Dermis blood vessel endothelial cell (primary cell): ENCODE results near the gene RAB26. TPM values are rescaled to one million over a fixed set of nuclear protein-coding genes. Genes with fewer than 3 reads are reported as not detected.

Source experiments
- DNase-seq: peaks from one replicate; pipeline ENCODE4 v3.0.0; 2010
- total RNA-seq: library from RNA; depleted of rRNA; stranded (reverse); fragments of >200 nt; gene quantifications from 2 replicates; pipeline ENCODE4 v1.2.3, GENCODE V29; 2014

Gene RAB26
- total RNA-seq, 1 donor from 2014 or later: 0.34 TPM

DNA sequence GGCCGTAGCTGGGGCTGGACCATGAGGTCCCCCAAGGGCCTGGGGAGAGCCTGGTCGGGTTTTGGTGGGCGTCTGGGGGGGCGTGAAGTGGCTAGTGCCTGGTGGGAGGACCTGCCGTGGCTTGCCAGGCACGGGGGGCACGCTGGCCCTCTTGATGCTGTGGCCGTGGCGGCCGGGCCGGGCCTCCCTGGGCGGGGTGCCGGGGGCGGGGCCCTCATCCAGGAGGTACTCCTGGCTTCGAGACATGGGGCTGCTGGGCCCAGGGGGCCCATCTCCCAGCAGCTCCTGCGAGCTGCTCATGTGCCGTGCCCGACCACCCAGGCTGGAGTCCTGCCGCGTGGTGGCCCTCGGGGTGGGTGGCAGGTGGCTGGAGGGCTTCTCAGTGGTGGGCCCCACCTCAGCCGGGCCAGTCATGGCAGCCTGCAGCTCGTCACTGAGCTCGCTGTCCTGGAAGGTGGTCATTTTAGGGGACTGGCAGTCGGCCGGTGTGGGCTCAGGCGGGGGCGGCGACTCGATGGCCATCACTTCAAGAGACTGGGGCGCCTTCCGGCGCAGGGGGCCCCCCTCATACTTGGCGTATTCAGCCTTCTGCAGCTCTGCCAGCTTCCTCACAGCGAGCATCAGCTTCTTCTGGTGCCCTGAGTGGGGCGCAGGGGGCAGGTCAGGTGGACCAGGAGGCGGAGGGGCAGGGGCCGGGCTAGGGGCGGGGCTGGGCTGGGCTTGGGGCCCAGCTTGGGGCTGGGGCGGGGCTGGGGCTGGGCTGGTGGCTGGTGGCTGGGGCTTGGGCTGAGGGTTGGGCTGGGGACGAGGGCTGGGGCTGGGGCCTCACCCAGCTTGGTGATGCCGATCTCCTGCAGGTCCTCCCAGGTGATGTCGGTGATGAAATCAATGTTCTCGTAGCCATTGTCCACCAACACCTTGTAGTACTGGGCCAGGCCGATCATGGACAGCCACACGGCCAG is 32.8 kb downstream of the RAB26 start:
- no peak for DNase-seq

DNA sequence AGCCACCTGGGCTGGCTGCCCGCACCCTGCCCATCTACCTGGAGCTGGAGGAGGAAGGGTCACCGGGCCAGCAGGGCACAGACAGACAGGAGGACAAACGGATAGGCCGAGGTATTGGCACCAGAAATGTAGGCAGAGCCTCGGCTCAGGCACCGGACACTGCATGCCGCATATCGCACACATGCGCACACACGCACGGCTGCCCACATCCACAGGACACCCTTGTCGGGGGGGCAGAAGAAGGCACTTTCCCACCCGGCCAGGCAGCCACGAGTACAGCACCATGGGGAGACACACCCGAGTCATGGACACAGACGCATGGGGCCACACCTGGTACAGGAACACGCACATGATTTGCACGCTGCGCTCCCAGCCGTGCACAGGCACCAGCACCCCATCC is 33.5 kb downstream of the RAB26 start:
- no peak for DNase-seq

DNA sequence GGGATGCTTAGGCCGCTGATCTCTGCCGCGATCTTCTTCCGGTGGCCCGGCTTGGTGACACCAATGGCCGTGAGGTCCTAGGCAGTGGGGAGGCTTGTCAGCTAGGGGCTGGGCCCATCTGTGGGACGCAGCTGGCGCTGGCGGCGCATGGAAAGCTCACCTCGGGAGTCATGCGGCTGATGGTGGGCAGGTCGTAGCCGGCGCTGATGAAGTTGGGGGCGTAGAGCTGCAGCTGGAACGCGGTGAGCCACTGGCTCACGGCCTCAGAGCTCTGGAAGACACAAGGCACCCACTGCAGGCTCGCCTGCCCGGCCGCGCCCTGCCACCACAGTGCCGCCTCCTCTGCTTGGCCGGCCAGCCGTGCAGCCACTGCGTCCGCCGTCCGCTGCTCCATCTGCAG is 35.2 kb downstream of the RAB26 start:
- no peak for DNase-seq

DNA sequence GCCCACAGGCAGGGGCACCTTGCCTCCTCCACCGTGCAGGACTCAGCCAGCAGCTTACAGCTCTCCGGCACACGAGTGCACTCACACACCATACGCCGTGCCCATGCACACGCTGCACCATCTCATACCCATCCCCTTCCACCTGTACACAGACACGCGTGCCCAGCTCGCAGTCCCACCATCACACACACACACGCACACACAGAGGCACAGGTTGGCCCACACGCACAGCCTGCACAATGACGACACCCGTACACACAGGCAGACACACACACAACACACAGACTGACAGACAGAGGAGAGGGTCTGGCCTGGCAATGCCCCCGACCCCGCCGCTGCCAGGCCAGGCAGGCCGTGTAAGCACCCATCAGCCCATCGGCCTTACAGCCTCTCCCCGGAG is 35.9 kb downstream of the RAB26 start:
- no peak for DNase-seq

DNA sequence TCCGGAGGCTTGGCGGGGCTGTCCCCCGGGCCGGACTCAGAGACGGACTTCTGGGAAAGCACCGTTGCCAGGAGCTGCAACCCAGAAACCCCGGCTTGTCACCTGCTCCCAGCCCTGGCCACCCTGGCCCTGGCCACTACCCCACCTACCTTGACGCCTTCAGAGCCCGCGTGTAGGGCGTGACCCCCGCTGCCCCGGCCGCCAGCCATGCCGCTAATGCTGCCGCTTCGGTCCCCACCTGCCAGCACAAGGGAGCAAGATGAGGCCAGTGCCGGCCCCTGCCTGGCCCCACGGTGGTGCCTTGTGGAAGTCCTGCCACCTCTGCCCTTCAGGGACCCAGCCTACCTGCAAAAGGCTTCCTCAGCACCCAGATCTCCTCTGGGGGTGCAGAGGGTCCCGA is 36.5 kb downstream of the RAB26 start:
- DNase-seq: no peak

DNA sequence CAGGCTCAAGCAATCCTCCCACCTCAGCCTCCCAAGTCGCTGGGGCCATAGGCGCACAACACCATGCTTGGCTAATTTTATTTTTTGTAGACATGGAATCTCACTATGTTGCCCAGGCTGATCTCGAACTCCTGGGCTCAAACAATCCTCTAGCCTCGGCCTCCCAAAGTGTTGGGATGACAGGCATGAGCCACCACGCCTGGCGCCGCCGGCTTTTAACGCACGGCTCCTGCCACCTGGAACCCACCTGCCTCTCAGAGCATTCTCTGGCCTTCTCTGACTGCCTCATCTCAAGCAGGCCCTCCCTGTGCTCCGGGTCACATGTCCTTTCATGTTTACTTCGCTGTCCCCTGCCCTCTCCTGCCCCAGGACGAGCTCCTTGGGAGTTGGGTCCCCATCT is 37.6 kb downstream of the RAB26 start:
- DNase-seq: no peak

DNA sequence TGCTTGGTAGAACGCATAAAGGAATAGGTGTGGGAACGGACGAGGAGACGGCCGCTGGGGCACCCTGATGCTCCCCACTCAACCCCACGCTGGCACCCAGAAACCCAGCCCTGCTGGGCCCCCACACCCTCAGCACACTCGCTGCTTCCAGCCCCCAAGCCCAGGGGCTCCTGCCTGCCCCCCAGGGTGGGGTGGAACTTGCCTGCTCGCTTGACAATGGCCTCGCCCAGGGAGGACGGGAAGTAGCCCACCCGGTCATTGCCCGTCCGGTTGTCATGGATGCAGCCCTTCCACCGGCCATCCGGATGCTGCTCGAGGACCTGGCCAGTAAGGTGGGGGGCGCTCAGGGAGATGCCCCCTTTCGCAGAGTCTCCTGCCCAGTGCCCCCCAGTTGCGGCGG is 38.1 kb downstream of the RAB26 start:
- no peak for DNase-seq

DNA sequence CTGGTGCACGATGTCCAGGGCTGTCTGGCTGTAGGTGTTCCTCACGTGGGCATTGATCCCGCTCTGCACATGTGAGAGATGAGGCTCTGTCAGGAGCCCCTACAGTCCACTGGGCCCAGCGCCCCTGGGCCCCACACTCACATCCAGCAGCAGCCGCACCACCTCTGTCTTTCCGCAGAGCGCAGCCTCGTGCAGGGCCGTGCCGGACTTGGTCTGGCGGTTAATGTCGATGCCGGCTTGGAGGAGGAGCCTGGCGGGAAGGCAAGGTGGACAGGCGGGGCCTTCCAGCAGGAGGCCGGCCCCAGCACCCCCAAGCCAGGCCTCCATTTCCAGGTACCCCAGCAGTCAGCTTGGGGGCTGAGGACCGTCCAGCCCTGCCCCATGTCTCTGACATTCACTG is 38.8 kb downstream of the RAB26 start:
- DNase-seq: no peak

DNA sequence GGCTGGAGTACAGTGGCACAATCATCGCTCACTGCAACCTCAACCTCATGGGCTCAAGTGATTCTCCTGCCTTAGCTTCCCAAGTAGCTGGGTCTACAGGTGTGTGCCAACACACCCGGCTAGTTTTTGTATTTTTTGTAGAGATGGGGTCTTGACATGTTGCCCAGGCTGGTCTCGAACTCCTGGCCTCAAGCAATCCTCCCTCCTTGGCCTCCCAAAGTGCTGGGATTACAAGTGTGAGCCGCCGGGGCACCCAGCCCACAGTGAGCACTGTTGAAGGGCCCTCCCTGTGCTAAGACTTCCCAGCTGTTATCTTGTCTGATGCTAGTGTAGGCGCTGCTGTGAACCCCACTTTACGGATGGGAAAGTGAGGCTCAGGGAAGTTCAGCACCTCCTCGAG is 40.0 kb downstream of the RAB26 start:
- DNase-seq: no peak

DNA sequence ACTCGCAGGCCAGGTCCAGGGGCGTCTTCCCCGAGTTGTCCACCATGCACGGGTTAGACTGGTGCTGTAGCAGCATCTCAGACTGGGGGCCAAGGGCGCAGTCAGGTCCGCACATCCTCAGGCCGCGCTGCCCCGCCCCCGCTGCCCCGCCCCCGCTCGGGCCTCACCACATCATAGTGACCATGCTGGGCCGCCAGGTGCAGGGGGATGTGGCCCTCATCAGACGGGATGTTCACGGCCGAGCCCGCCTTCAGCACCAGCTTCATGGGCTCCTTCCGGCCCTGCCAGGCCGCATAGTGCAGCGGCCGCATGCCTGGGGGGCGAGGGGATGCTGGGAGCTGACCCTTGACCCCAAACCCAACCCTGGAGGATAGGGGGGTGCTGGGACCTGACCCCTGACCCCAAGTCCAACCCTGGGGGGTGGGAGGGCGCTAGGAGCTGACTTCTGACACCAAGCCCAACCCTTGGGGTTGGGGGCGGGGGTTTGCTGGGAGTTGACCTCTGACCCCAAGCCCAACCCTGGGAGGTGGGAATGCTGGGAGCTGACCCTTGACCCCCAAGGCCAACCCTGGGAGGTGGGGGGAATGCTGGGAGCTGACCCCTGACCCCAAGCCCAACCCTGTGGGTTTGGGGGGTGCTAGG is 40.9 kb downstream of the RAB26 start:
- no peak for DNase-seq

DNA sequence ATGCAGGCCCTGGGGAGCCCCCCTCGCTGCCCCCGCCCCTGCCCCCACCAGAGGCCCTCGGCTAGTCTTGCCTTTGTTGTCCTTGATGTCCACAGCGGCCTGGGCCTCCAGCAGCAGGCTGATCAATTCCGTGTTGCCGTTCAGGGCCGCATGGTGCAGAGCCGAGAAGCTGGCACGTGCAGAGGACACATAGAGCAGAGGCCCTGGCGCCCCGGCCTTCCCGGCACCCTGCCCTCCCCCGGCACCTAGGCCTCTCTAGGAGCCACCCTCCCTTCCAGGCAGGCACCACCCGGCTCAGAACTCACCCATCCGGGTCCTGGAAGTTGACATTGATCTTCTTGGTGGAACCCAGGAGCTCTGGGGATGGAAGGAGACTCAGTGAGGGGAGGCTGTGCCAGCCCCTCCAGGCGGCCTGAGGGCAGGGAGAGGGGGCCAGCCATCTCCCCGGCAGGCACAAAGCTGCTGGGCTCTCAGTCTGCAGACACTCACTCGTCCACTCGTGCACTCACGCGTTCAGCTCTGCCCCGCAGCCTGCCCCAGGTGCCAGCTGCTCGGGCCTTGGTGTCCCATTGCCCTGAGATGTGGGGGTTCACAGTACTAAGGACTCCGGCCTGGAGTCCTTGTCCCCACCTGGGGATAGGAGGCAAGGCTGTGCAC is 41.7 kb downstream of the RAB26 start:
- DNase-seq: no peak

DNA sequence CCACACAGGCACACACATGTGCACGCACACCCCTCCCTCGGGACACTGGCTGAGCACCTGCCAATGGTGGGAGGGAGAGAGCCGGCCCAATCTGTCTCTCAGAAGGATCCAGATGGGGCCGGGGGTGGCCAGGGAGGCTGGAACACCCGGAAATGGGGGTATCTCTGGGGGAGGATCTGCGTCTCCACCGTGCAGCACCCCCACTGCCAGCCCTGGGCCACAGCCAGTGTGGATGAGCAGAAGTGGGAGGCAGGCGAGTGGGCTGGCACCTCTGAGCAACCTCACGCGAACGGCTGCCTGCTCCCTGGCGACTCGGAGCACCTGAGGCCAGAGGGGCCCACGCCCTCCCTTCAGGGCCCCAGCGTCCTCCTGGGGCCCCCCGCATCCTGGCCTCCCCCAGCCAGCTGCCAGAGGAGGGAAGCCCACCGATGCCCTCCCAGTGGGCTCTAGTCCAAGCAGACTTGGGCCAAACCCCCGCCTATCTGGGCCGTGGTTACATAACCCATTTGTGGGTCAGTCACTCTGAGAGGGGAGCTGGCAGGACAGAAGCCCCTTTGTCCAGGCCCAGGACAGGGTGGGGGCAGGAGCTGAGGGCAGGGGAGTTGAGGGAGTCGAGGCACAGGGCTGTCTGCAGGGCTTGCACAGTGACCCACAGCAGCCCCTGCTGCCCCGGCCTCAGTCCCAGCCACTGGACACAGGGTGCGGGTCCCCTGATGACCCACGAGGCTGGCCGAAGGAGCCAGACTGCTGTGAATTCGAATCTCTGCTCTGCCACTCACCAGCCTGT is 42.4 kb downstream of the RAB26 start:
- no peak for DNase-seq

DNA sequence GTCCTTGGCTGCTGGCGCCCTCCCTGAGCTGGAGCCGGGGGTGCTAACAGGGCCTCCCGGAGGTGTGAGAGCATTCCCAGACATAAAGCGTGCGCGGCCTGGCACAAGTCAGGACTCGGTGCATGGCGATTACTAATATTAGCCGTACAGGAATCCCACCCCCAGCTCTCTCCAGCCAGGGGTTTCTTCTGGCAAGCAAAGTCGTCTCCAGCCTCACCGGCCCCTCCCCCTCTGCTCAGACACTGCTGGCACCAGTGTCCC is 43.0 kb downstream of the RAB26 start:
- DNase-seq: no peak

DNA sequence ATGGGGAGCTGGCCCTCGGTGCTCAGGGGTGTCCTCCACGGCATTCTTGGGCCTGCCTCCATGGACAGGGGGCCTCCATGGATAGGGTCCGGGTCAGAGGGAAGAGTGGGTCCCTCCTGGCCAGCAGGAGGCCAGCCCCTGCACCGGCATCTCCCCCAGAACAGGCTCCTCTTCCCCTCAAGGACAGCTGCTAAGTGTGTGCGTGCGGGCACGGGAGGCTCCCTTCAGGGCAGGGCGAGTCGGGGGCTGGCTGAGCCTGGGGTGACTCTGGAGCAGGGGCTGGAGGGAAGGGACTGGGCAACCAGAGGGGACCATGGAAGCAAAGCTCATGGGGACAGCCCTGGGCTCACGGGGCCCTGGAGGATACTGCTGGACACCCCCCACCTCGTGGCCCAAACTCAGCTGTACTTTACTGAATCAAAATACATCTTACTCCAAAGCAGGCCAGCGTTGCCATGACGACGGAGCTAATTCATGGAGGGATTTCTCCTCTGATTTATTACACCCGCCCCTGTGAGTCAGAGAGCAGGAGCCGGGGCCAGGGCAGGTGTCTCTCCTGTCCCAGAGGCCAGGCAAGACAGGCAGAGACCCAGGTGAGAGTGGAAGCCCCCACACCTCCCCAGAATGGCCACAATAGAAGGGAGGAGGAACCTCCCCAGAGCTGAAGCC is 45.9 kb downstream of the RAB26 start:
- peak; percentile 23 for DNase-seq

DNA sequence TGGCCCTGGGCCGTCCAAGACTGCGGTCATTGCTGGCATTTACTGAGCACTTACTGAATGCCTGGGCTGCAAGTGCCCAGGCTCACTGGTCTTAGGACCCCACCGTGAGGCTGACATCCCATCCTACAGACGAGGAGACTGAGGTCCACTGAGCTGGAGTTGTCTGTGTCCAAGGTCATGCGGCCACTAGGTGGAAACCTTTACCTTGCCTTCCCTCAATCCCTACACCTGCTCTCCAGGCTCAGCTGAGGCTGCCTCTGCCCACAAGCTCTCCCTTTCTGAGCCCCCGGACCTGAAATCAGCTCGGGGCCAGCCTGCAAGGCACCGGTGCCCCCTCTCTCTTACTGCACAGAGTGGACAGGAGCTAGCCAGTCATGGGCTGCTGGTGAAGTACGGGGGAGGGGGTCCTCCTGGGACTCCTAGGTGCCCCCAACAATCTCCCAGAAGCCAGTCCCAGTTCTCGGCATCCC is 46.5 kb downstream of the RAB26 start:
- peak; percentile 69 for DNase-seq

DNA sequence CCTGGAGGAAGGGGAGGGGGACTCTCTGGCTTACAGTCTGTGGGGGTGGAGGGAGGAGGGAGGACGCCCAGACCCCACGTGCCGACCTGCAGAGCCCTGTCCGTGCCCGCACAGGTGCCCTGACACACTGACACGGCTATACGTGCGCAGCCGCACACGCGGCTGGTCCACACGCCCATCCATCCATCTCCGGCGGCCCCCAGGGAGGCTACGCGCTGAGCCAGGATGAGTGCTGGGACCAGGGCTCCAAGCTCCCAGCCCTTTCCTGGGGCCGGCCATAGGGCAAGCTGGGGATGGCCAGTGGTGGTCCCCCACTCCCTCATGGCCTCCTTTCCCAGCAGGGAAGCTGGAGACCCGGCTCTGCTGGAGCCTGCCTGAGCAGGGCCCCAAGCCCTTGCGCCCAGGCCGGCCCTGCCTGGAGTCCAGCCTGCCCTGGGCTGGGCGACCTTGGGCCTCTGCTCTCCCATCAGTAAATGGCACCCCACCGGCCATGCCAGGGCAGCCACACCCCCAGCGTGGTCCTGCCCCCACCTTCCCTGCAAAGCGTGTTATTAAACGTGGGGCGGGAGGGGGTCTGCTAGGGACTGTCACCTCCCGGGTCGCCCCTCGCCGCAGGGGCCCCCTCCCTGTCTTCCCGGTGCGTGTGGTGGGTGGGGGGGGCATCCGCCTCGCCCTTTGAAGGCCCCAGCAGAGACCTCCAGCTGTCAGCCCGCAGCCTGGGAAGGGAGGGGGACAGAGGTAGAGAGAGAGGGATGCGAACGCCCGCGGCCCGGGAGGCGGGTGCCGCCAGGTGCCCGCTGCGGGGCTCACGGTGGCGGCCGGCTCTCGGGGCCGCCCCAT is 47.1 kb downstream of the RAB26 start:
- no peak for DNase-seq

DNA sequence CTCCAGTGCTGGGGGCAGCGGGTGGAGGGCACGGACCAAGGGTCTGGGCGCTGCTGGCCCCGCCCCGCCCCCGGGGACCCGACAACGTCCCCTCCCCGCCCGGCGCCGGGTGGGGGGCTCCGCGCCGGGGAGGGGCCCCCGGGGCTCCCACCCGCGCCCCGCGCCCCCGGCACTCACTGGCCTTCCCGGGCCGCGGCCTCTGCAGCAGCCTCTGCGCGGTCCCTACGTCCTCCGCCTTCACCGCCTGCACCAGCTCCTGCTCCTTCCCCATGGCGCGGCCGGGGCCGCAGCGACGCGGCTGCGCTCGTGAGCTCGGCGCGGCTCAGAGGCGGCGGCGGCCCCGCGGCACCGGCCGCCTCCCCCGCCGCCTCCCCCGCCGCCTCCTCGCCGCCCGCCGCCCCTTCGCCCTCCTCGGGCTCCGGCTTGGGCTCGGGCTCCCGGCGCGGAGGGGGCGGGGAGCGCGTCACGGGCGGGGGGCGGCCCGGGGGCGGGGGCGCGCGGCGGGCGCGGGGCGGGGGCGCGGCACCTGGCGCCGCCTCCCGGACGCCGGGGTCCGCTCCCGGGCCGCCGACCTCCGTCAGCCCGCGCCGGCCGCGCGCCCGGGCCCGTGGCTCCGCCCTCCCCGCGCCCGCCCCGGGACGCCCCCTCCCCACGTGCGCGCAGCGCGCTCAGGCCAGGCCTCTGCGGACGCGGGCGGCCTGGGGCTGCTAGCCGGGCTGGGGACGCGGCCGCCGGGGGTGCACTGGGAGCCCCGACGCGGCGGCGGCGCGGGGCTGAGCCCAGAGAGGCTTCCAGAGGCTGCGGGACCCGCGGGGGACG is 47.9 kb downstream of the RAB26 start, which contains the start of gene CASKIN1:
TSS of gene CASKIN1 (minus strand) at position 444 of the 819 bp plus-strand sequence. CDS start at position 271, 173 bp downstream.
- peak; percentile 35 for DNase-seq

DNA sequence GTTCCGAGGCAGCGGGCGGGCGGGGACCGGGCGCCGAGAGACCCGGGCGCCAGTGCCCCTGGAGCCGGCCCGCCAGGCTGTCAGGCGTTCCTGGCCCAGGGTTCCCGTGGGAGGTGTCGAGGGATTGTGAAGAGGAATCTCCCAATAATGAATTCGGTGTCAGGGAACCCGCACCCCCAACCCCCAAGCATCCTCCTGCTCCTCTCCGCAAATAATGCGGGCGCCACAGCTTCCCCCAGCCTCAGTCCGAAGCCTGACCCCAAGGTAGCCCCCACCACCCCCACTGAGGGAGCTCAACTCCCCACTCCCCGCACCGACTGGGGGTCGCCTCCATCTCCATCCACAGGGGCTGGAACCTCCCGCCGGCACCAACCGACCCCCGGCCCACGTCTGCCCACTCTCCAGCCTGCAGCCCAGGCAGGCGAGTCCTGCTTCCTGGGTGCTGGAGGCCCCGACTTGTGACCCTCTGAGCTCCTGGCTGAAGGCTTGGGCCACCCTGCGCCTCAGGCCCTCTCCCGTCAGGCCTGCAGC is 48.6 kb downstream of the RAB26 start:
- DNase-seq: no peak

DNA sequence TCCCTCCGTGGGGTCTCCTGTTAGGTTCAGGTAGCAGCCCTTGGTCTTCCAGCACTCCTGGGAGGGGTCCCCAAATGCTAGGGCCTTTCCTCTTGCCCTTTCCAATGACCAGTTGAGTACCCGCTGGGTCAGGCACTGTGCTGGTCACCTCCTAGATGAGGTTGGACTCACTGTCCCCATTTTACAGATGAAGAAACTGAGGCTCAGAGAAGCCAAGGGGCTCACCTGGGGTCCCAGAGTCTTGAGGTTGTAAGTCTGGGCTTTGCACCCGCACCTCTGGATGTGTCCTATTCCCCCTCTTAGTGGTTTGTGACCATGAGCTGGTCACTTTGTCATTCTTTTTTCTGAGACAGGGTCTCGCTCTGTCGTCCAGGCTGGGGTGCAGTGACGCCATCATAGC is 49.3 kb downstream of the RAB26 start:
- DNase-seq: no peak

DNA sequence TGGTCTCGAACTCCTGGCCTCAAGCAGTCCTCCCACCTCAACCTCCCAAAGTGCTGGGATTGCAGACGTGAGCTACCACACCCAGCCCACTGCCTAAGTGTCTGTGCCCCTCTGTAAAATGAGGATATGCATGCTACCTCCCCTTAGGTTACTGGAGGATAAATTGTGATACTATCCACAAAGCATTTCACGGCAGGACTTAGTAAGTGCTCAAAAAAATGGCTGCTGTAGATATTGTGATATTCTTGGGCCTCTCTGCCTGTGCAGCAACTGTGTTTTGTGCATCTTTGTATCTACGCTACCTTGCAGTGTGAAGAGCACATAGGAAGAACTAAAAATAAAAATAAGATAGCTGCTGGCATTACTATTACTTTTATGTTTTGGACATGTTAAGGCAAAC is 49.9 kb downstream of the RAB26 start:
- DNase-seq: no peak
